ENCODE data around the gene UFSP1. TPM values are rescaled to one million over a fixed set of nuclear protein-coding genes. Genes with fewer than 3 reads are reported as not detected.
A peak's percentile ranks its signal among the peaks of the same experiment; 100 is the strongest.

Gene UFSP1
- polyA plus RNA-seq, 4 donors, result 2.2 to 5.3 (median 4.2) TPM

- Histone ChIP-seq H3K9me3 (ENCODE audit: control insufficient read depth in 2 of 2, insufficient read depth in 1 of 2, low read depth in 1 of 2, low read length in 1 of 2) (peaks cover 0 to 3% of the 10 kb centered on the region in 2 donors), H3K4me1 (ENCODE audit: control insufficient read depth in 3 of 3, insufficient read depth in 2 of 3, low read depth in 1 of 3, low read length in 2 of 3) (peaks cover 0 to 34% (median 5%) of the 10 kb centered on the region in 3 donors), H3K4me3 (ENCODE audit: low read depth in 1 of 3, low read length in 3 of 3) (no peak overlapping the region), H3K27me3 (ENCODE audit: control insufficient read depth in 3 of 3, insufficient read depth in 3 of 3, low read length in 3 of 3) (no peaks in the 10 kb centered on the region), H3K36me3 (ENCODE audit: control insufficient read depth in 3 of 3, insufficient read depth in 2 of 3, low read depth in 1 of 3, low read length in 3 of 3) (no peaks in the 10 kb centered on the region), H3K27ac (ENCODE audit: low read depth in 1 of 3, low read length in 2 of 3) (peak overlapping the region; percentile 66 to 86 (median 77))
- DNase-seq, result peak; percentile 96 to 98
- no peak for FAIRE-seq
- WGBS, 3 donors, result 17 to 56% (median 35%) methylated on average over 5 of the region's 5 CpGs
Observed at GRCh38 chr7:100901921-100902332, 12.4 kb upstream of the UFSP1 start.

DNA sequence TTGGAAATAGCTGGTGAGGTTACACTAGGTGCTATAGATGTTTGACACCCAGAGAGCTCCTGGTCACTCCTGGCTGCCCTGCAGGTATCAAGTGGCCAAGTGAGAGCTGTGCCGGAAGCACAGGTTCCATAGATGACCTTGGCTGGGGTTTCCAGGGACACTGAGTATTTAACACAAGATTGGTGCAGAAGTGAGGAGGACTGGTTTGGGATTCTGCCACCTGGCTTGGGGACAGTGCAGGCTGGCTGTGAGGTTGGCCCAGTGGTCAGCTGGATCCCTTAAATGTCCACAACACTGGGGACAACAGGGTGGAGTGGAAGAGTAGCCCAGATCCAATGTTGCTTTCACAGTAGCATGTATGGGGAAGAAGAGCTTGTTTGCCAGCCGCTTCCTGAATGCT is 11.5 kb upstream of the UFSP1 start:
- Histone ChIP-seq H3K4me1 (ENCODE audit: control insufficient read depth in 3 of 3, insufficient read depth in 2 of 3, low read depth in 1 of 3, low read length in 2 of 3) (peaks cover 0 to 40% (median 5%) of the 10 kb centered on the region in 3 donors), H3K27ac (ENCODE audit: low read depth in 1 of 3, low read length in 2 of 3) (peak overlapping the region in 2 of 3 donors; percentile 6 to 51), H3K9me3 (ENCODE audit: control insufficient read depth in 2 of 2, insufficient read depth in 1 of 2, low read depth in 1 of 2, low read length in 1 of 2) (peaks cover 0 to 3% of the 10 kb centered on the region in 2 donors), H3K27me3 (ENCODE audit: control insufficient read depth in 3 of 3, insufficient read depth in 3 of 3, low read length in 3 of 3) (peaks cover 0 to 7% (median 2%) of the 10 kb centered on the region in 3 donors), H3K36me3 (ENCODE audit: control insufficient read depth in 3 of 3, insufficient read depth in 2 of 3, low read depth in 1 of 3, low read length in 3 of 3) (no peaks in the 10 kb centered on the region), H3K4me3 (ENCODE audit: low read depth in 1 of 3, low read length in 3 of 3) (no peak overlapping the region)
- 70 to 89% (median 79%) methylated on average over 2 of the region's 2 CpGs for WGBS, 3 donors
- FAIRE-seq (no peak), DNase-seq (no peak)

GRCh38 chr7:100899432-100899831 is 9.9 kb upstream of the UFSP1 start:
- Histone ChIP-seq H3K4me1 (ENCODE audit: control insufficient read depth in 3 of 3, insufficient read depth in 2 of 3, low read depth in 1 of 3, low read length in 2 of 3) (peaks cover 0 to 48% (median 5%) of the 10 kb centered on the region in 3 donors), H3K36me3 (ENCODE audit: control insufficient read depth in 3 of 3, insufficient read depth in 2 of 3, low read depth in 1 of 3, low read length in 3 of 3) (no peaks in the 10 kb centered on the region), H3K4me3 (ENCODE audit: low read depth in 1 of 3, low read length in 3 of 3) (no peak overlapping the region), H3K9me3 (ENCODE audit: control insufficient read depth in 2 of 2, insufficient read depth in 1 of 2, low read depth in 1 of 2, low read length in 1 of 2) (peaks cover 0 to 3% of the 10 kb centered on the region in 2 donors), H3K27me3 (ENCODE audit: control insufficient read depth in 3 of 3, insufficient read depth in 3 of 3, low read length in 3 of 3) (peaks cover 0 to 14% (median 3%) of the 10 kb centered on the region in 3 donors), H3K27ac (ENCODE audit: low read depth in 1 of 3, low read length in 2 of 3) (no peak overlapping the region)
- FAIRE-seq, result no peak
- 91 to 94% (median 94%) methylated on average over 5 of the region's 5 CpGs for WGBS, 3 donors
- DNase-seq, result no peak

DNA sequence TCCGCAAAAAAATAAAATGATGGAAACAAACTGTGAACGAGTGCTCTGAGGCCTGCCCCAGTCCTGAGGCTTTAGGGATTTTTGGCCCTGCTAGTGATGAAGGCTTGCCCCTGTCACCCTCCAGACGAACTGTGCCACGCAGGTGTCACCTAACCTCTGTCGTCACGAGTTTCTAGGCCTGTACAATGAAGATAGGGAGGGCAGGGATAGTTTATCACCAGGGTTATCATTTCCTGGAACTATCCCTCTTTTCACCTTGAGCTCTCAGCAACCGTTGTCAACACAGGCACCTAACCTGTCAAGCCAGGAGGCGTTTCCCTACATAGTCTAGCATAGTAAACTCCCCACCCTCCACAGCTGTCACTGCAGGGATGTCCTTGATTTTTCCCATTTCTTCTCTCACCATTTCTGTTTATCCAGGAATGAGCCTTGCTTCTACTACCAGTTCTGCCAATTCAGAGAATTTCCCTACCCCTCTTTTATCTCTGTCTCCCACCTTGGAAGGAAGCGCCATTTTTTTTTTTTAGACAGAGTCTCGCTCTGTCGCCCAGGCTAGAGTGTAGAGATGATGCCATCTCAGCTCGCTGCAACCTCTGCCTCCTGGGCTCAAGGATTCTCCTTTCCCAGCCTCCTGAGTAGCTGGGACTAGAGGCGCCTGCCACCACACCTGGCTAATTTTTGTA is 8.4 kb upstream of the UFSP1 start:
- FAIRE-seq, result no peak
- WGBS, 3 donors, result 44 to 66% (median 53%) methylated on average over 13 of the region's 13 CpGs
- Histone ChIP-seq H3K36me3 (ENCODE audit: control insufficient read depth in 3 of 3, insufficient read depth in 2 of 3, low read depth in 1 of 3, low read length in 3 of 3) (peaks cover 0 to 2% (median 0%) of the 10 kb centered on the region in 3 donors), H3K27me3 (ENCODE audit: control insufficient read depth in 3 of 3, insufficient read depth in 3 of 3, low read length in 3 of 3) (peaks cover 0 to 19% (median 3%) of the 10 kb centered on the region in 3 donors), H3K4me3 (ENCODE audit: low read depth in 1 of 3, low read length in 3 of 3) (no peak overlapping the region), H3K9me3 (ENCODE audit: control insufficient read depth in 2 of 2, insufficient read depth in 1 of 2, low read depth in 1 of 2, low read length in 1 of 2) (peaks cover 0 to 3% of the 10 kb centered on the region in 2 donors), H3K27ac (ENCODE audit: low read depth in 1 of 3, low read length in 2 of 3) (peak overlapping the region; percentile 58 to 91 (median 87)), H3K4me1 (ENCODE audit: control insufficient read depth in 3 of 3, insufficient read depth in 2 of 3, low read depth in 1 of 3, low read length in 2 of 3) (peaks cover 0 to 53% (median 5%) of the 10 kb centered on the region in 3 donors)
- DNase-seq, result peak; percentile 90 to 93

DNA sequence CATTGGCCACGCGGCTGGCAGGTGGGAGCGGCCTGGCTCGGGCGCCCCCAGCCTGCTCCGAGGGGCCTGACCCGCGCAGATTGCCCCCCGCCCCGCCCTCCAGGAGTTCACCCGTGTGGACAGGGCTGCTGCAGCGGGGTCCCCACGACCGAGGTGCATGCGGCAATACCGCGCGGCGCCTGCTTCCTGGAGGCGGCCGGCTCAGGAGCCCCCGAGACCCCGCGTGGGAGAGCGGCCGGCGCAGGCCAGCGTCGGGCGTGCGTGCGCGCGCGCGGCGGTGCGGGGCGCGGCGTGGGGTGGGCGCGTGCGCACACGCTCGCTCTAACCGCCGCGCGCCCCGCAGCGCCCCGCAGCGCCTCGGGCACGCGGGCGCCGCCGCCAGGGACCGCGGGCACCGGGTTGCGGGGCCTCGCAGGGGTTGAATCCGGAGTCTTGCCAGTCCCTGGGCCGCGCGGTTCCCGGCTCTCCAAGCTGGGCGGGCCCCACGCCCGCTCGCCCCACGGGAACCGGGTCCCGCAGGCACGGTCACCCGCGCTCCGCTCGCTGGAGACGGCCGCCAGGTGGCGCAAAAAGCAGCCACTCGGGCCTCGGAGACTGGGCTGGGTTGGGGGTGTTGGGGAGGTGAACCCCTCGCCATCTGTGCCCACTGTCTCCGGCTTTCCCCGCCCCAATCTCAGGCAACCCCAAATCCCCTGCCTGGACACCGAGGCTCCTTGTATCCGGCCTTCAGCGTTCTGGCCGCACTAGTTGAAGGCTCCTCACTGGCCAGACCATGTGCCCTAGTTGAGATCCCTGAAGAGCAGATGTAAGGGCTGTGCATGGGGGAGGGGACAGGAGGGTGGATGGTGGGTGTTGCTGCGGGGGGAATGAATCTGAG is 7.5 kb upstream of the UFSP1 start:
- Histone ChIP-seq H3K4me3 (ENCODE audit: low read depth in 1 of 3, low read length in 3 of 3) (peak overlapping the region; percentile 5 to 63 (median 13)), H3K9me3 (ENCODE audit: control insufficient read depth in 2 of 2, insufficient read depth in 1 of 2, low read depth in 1 of 2, low read length in 1 of 2) (peaks cover 0 to 3% of the 10 kb centered on the region in 2 donors), H3K27ac (ENCODE audit: low read depth in 1 of 3, low read length in 2 of 3) (peak overlapping the region; percentile 27 to 91 (median 87)), H3K36me3 (ENCODE audit: control insufficient read depth in 3 of 3, insufficient read depth in 2 of 3, low read depth in 1 of 3, low read length in 3 of 3) (peaks cover 0 to 9% (median 0%) of the 10 kb centered on the region in 3 donors), H3K27me3 (ENCODE audit: control insufficient read depth in 3 of 3, insufficient read depth in 3 of 3, low read length in 3 of 3) (peaks cover 0 to 19% (median 3%) of the 10 kb centered on the region in 3 donors), H3K4me1 (ENCODE audit: control insufficient read depth in 3 of 3, insufficient read depth in 2 of 3, low read depth in 1 of 3, low read length in 2 of 3) (peaks cover 0 to 45% (median 2%) of the 10 kb centered on the region in 3 donors)
- 1 to 2% (median 2%) methylated on average over 42 to 95 of the region's 95 CpGs for WGBS, 3 donors
- peak; percentile 64 to 84 for DNase-seq
- FAIRE-seq, result no peak

DNA sequence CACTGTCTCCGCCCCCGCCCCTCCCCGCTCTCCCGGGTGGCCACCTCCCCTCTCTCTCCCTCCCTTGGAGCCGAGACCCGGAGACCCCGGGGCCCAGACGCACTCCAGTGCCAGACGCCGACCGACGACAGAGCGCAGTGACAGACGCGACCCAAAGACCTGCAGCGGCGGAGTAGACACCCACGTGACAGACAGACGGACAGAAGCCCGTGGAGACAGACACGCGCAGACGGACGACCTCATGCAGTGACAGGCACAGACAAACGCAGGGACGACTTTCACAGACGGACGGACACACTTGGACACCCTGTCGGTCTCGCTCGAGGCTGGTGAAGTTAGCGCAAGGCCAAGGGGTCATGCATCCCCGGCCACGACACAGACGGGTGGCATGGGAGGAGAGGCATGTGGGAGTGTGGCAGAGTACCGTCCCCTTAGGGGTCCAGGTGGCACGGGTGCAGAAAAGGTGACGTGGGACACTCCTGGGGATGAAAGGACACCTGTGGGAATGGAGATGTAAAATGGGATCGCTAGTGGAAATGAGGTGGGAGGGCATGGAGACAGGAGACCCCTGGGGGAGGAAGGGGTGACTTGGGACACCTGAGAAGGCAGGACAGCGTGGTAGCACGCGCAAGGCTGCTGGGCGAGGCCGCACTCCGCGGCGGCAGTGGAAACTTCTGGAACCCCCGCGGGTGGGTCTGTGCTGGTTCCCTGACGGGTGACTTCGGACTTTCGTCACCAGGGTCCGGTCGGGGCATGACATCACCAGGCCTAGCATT is 6.6 kb upstream of the UFSP1 start:
- H3K27me3 ChIP-seq (ENCODE audit: control insufficient read depth in 3 of 3, insufficient read depth in 3 of 3, low read length in 3 of 3), result peaks cover 0 to 26% (median 3%) of the 10 kb centered on the region in 3 donors
- DNase-seq, result peak; percentile 77 to 86
- WGBS, 3 donors, result 2 to 4% (median 3%) methylated on average over 43 to 54 of the region's 54 CpGs
- peak overlapping the region in 2 of 3 donors; percentile 23 to 63 for H3K4me3 ChIP-seq (ENCODE audit: low read depth in 1 of 3, low read length in 3 of 3)
- H3K9me3 ChIP-seq (ENCODE audit: control insufficient read depth in 2 of 2, insufficient read depth in 1 of 2, low read depth in 1 of 2, low read length in 1 of 2), result peaks cover 0 to 3% of the 10 kb centered on the region in 2 donors
- H3K4me1 ChIP-seq (ENCODE audit: control insufficient read depth in 3 of 3, insufficient read depth in 2 of 3, low read depth in 1 of 3, low read length in 2 of 3), result peaks cover 0 to 40% (median 2%) of the 10 kb centered on the region in 3 donors
- peak overlapping the region; percentile 3 to 91 (median 72) for H3K27ac ChIP-seq (ENCODE audit: low read depth in 1 of 3, low read length in 2 of 3)
- no peak for FAIRE-seq
- peaks cover 0 to 9% (median 0%) of the 10 kb centered on the region in 3 donors for H3K36me3 ChIP-seq (ENCODE audit: control insufficient read depth in 3 of 3, insufficient read depth in 2 of 3, low read depth in 1 of 3, low read length in 3 of 3)

DNA sequence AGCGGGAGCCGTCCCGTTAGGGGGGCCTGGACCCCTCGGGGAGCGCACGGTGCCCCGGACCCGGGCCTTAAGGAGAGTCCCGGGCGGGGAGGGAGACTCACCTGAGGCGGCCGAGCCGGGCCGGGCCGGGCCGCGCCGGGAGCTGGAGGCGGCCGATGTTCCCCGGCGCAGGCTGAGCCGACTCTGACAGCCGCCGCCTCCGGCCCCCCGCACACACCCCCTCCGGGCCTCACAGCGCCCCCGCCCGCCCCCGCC is 6.1 kb upstream of the UFSP1 start, which contains the start of gene ACHE:
ACHE (minus strand) TSS at position 188 of the 255 bp plus-strand sequence. CDS start 1,656 bp downstream, outside the sequence.
- no peak for FAIRE-seq
- H3K36me3 ChIP-seq (ENCODE audit: control insufficient read depth in 3 of 3, insufficient read depth in 2 of 3, low read depth in 1 of 3, low read length in 3 of 3), result peaks cover 0 to 9% (median 0%) of the 10 kb centered on the region in 3 donors
- peak within 1 kb of the TSS; percentile 3 to 91 (median 72) for H3K27ac ChIP-seq (ENCODE audit: low read depth in 1 of 3, low read length in 2 of 3)
- peaks cover 0 to 40% (median 2%) of the 10 kb centered on the region in 3 donors for H3K4me1 ChIP-seq (ENCODE audit: control insufficient read depth in 3 of 3, insufficient read depth in 2 of 3, low read depth in 1 of 3, low read length in 2 of 3)
- DNase-seq, result peak in 1 of 2 donors; percentile 61
- peaks cover 0 to 31% (median 3%) of the 10 kb centered on the region in 3 donors for H3K27me3 ChIP-seq (ENCODE audit: control insufficient read depth in 3 of 3, insufficient read depth in 3 of 3, low read length in 3 of 3)
- H3K9me3 ChIP-seq (ENCODE audit: control insufficient read depth in 2 of 2, insufficient read depth in 1 of 2, low read depth in 1 of 2, low read length in 1 of 2), result peaks cover 0 to 3% of the 10 kb centered on the region in 2 donors
- H3K4me3 ChIP-seq (ENCODE audit: low read depth in 1 of 3, low read length in 3 of 3), result peak within 1 kb of the TSS in 2 of 3 donors; percentile 54 to 63
- WGBS, 3 donors, result 0% methylated on average over 7 to 32 of the region's 32 CpGs; no CpG with 5 or more reads in 1 of the 3 donors

Measured in small intestine (tissue), 7 donors.